HUES64 (cell line): ENCODE measurements around the gene ALPK1. TPM values are rescaled to one million over a fixed set of nuclear protein-coding genes. Genes with fewer than 3 reads are reported as not detected.

Experiments
- H3K27ac ChIP-seq: 2 replicates; pipeline ENCODE4 v1.7.0; 2013; ENCODE audit warnings: low read depth, low read length, inconsistent platforms
- H3K27me3 ChIP-seq: 2 replicates; pipeline ENCODE4 v1.6.1; 2013; ENCODE audit warnings: mild to moderate bottlenecking, low read length; ENCODE audit not compliant: insufficient read depth
- H3K36me3 ChIP-seq: 2 replicates; pipeline ENCODE4 v1.6.1; 2013; ENCODE audit warnings: mild to moderate bottlenecking, low read length; ENCODE audit not compliant: insufficient read depth
- H3K4me1 ChIP-seq: 2 replicates; pipeline ENCODE4 v1.6.1; 2013; ENCODE audit warnings: mild to moderate bottlenecking, low read length, moderate library complexity; ENCODE audit not compliant: insufficient read depth
- H3K4me3 ChIP-seq: 2 replicates; pipeline ENCODE4 v1.5.1; 2013; ENCODE audit warnings: mild to moderate bottlenecking, low read length, moderate library complexity
- H3K9ac ChIP-seq: 2 replicates; pipeline ENCODE4 v1.6.1; 2013; ENCODE audit warnings: mild to moderate bottlenecking, low read depth, low read length
- H3K9me3 ChIP-seq: 2 replicates; pipeline ENCODE4 v1.6.1; 2013; ENCODE audit warnings: low read depth, low read length; ENCODE audit not compliant: insufficient read depth
- WGBS: fragments of 150-250, 120-280 bp; methylation state at CpG from one replicate; pipeline ENCODE4 v1.1.7; 2013; ENCODE audit warnings: missing lambda C conversion rate; 5-methylcytosine and 5-hydroxymethylcytosine counted together
- polyA plus RNA-seq, 2 experiments: library from polyadenylated mRNA; stranded (reverse); fragments of 50-300 nt; gene quantifications; one replicate each; pipeline ENCODE4 v1.2.3, GENCODE V29; 2013

The ALPK1 gene
- 0.15 TPM for polyA plus RNA-seq (2013, experiment 1 of 2)
- 0.44 TPM for polyA plus RNA-seq (2013, experiment 2 of 2)

- H3K27me3 ChIP-seq: no peaks in the 10 kb centered on the region
- no peak within 1 kb of the TSS for H3K27ac ChIP-seq
- 80% methylated on average over 3 of the region's 4 CpGs for WGBS
- no peaks in the 10 kb centered on the region for H3K36me3 ChIP-seq
- H3K4me1 ChIP-seq: peaks cover under 1% of the 10 kb centered on the region; the same call in 1 of the 2 replicates
- H3K9ac ChIP-seq: no peak within 1 kb of the TSS
- no peaks in the 10 kb centered on the region for H3K9me3 ChIP-seq
- no peak within 1 kb of the TSS; the same call in 1 of the 2 replicates for H3K4me3 ChIP-seq
These were observed at the start of gene ALPK1 for GRCh38 chr4:112296949-112297880. Gene ALPK1, plus strand, starts transcription at chr4:112297369.

- Histone ChIP-seq H3K36me3 (peaks cover 13% of the 10 kb centered on the region), H3K4me3 (no peak overlapping the region), H3K4me1 (peaks cover 31% of the 10 kb centered on the region), H3K27ac (no peak overlapping the region), H3K9ac (no peak overlapping the region), H3K9me3 (no peaks in the 10 kb centered on the region), H3K27me3 (no peaks in the 10 kb centered on the region)
- WGBS: 86% methylated on average over 3 of the region's 3 CpGs
These were observed 46.0 kb upstream of the ALPK1 start for GRCh38 chr4:112251019-112251643.

GRCh38 chr4:112252234-112252633 is 44.9 kb upstream of the ALPK1 start:
- no peak overlapping the region for H3K9ac ChIP-seq
- no peaks in the 10 kb centered on the region for H3K27me3 ChIP-seq
- H3K4me1 ChIP-seq: peaks cover 24% of the 10 kb centered on the region
- no peak overlapping the region for H3K4me3 ChIP-seq
- H3K9me3 ChIP-seq: no peaks in the 10 kb centered on the region
- no peak overlapping the region for H3K27ac ChIP-seq
- peaks cover 20% of the 10 kb centered on the region for H3K36me3 ChIP-seq
- WGBS: 95% methylated on average over 1 of the region's 1 CpG

GRCh38 chr4:112253382-112254000 is 43.7 kb upstream of the ALPK1 start:
- Histone ChIP-seq H3K9ac (no peak overlapping the region), H3K4me3 (no peak overlapping the region), H3K36me3 (peaks cover 23% of the 10 kb centered on the region), H3K27ac (no peak overlapping the region), H3K4me1 (peaks cover 11% of the 10 kb centered on the region; the same call in 1 of the 2 replicates), H3K27me3 (no peaks in the 10 kb centered on the region), H3K9me3 (no peaks in the 10 kb centered on the region)
- 7% methylated on average over 1 of the region's 2 CpGs for WGBS

GRCh38 chr4:112257098-112257497 is 40.1 kb upstream of the ALPK1 start:
- 94% methylated on average over 2 of the region's 2 CpGs for WGBS
- Histone ChIP-seq H3K27ac (no peak overlapping the region), H3K36me3 (peaks cover 45% of the 10 kb centered on the region)

GRCh38 chr4:112266823-112267222 is 30.3 kb upstream of the ALPK1 start:
- peaks cover 17% of the 10 kb centered on the region for H3K4me1 ChIP-seq
- H3K9ac ChIP-seq: no peak overlapping the region
- no peak overlapping the region for H3K27ac ChIP-seq
- 91% methylated on average over 2 of the region's 2 CpGs for WGBS
- peaks cover 72% of the 10 kb centered on the region for H3K36me3 ChIP-seq
- H3K4me3 ChIP-seq: no peak overlapping the region
- no peaks in the 10 kb centered on the region for H3K9me3 ChIP-seq
- no peaks in the 10 kb centered on the region for H3K27me3 ChIP-seq

More at GRCh38 chr4:112257098-112257497, 40.1 kb upstream of the ALPK1 start:
- Histone ChIP-seq H3K4me1 (peaks cover 11% of the 10 kb centered on the region; the same call in 1 of the 2 replicates), H3K9ac (no peak overlapping the region), H3K9me3 (no peaks in the 10 kb centered on the region), H3K27me3 (no peaks in the 10 kb centered on the region), H3K4me3 (no peak overlapping the region)

GRCh38 chr4:112270051-112270450 is 27.1 kb upstream of the ALPK1 start:
- WGBS: 83% methylated on average over 1 of the region's 1 CpG
- Histone ChIP-seq H3K4me1 (peaks cover 17% of the 10 kb centered on the region), H3K27me3 (no peaks in the 10 kb centered on the region), H3K4me3 (no peak overlapping the region), H3K9ac (no peak overlapping the region), H3K36me3 (peaks cover 44% of the 10 kb centered on the region), H3K9me3 (no peaks in the 10 kb centered on the region; the same call in 1 of the 2 replicates), H3K27ac (no peak overlapping the region)

- Histone ChIP-seq H3K4me1 (peaks cover 17% of the 10 kb centered on the region), H3K27me3 (no peaks in the 10 kb centered on the region), H3K9me3 (no peaks in the 10 kb centered on the region; the same call in 1 of the 2 replicates), H3K27ac (peak overlapping the region; percentile 19; the same call in 1 of the 2 replicates), H3K4me3 (no peak overlapping the region), H3K9ac (no peak overlapping the region), H3K36me3 (peaks cover 37% of the 10 kb centered on the region)
- WGBS: 72% methylated on average over 8 of the region's 8 CpGs
These were observed 26.3 kb upstream of the ALPK1 start for GRCh38 chr4:112270640-112271421.

GRCh38 chr4:112272292-112272691 is 24.9 kb upstream of the ALPK1 start:
- no peaks in the 10 kb centered on the region for H3K27me3 ChIP-seq
- H3K4me1 ChIP-seq: peaks cover 17% of the 10 kb centered on the region
- no peak overlapping the region for H3K4me3 ChIP-seq
- peaks cover 23% of the 10 kb centered on the region for H3K36me3 ChIP-seq
- H3K9me3 ChIP-seq: no peaks in the 10 kb centered on the region; the same call in 1 of the 2 replicates
- H3K9ac ChIP-seq: no peak overlapping the region
- no peak overlapping the region for H3K27ac ChIP-seq
- WGBS: 95% methylated on average over 4 of the region's 4 CpGs

- Histone ChIP-seq H3K4me3 (no peak overlapping the region), H3K27ac (no peak overlapping the region), H3K36me3 (no peaks in the 10 kb centered on the region; the same call in 1 of the 2 replicates), H3K4me1 (peaks cover 16% of the 10 kb centered on the region), H3K9ac (no peak overlapping the region), H3K27me3 (no peaks in the 10 kb centered on the region), H3K9me3 (no peaks in the 10 kb centered on the region; the same call in 1 of the 2 replicates)
- WGBS: 85% methylated on average over 4 of the region's 4 CpGs
These were observed 22.2 kb upstream of the ALPK1 start for GRCh38 chr4:112274959-112275358.
